ENCODE data around the gene HOXB8.

The HOXB8 gene

GRCh38 chr17:48570325-48571023 lies 44.6 kb downstream of the HOXB8 start:
- no peak for TF ChIP-seq POLR2AphosphoS5 (IDR thresholded peaks at IDR 0.05; ENCODE audit: low read depth, low read length)
- TF ChIP-seq PAX5 (IDR thresholded peaks at IDR 0.05; ENCODE audit: insufficient read depth, low read length, severe bottlenecking), result no peak
- TF ChIP-seq POU2F2 (IDR thresholded peaks at IDR 0.05; ENCODE audit: low read depth, low read length), result no peak
- no peak for TF ChIP-seq SPI1 (IDR thresholded peaks at IDR 0.05; ENCODE audit: low read depth, low read length)
- no peak for TF ChIP-seq POLR2A (IDR thresholded peaks at IDR 0.05; ENCODE audit: low read depth, low read length)
- TF ChIP-seq TAF1 (IDR thresholded peaks at IDR 0.05; ENCODE audit: low read depth, low read length), result no peak
- FAIRE-seq, result no peak
- no peak for DNase-seq (ENCODE audit: insufficient read length, low spot score)

GRCh38 chr17:48569674-48570324 lies 45.3 kb downstream of the HOXB8 start:
- TF ChIP-seq PAX5 (IDR thresholded peaks at IDR 0.05; ENCODE audit: insufficient read depth, low read length, severe bottlenecking) (no peak), POLR2AphosphoS5 (IDR thresholded peaks at IDR 0.05; ENCODE audit: low read depth, low read length) (no peak), POLR2A (IDR thresholded peaks at IDR 0.05; ENCODE audit: low read depth, low read length) (no peak), SPI1 (IDR thresholded peaks at IDR 0.05; ENCODE audit: low read depth, low read length) (no peak), TAF1 (IDR thresholded peaks at IDR 0.05; ENCODE audit: low read depth, low read length) (no peak), POU2F2 (IDR thresholded peaks at IDR 0.05; ENCODE audit: low read depth, low read length) (no peak)
- FAIRE-seq (no peak), DNase-seq (ENCODE audit: insufficient read length, low spot score) (no peak)

- FAIRE-seq, result peak; percentile 5
- no peak for TF ChIP-seq POLR2AphosphoS5 (IDR thresholded peaks at IDR 0.05; ENCODE audit: low read depth, low read length)
- TF ChIP-seq TAF1 (IDR thresholded peaks at IDR 0.05; ENCODE audit: low read depth, low read length), result no peak
- TF ChIP-seq PAX5 (IDR thresholded peaks at IDR 0.05; ENCODE audit: insufficient read depth, low read length, severe bottlenecking), result no peak
- no peak for TF ChIP-seq SPI1 (IDR thresholded peaks at IDR 0.05; ENCODE audit: low read depth, low read length)
- TF ChIP-seq POU2F2 (IDR thresholded peaks at IDR 0.05; ENCODE audit: low read depth, low read length), result no peak
- no peak for TF ChIP-seq POLR2A (IDR thresholded peaks at IDR 0.05; ENCODE audit: low read depth, low read length)
- no peak for DNase-seq (ENCODE audit: insufficient read length, low spot score)
Measured at GRCh38 chr17:48569240-48569582, 45.9 kb downstream of the HOXB8 start.

- FAIRE-seq (no peak), DNase-seq (ENCODE audit: insufficient read length, low spot score) (no peak)
- TF ChIP-seq SPI1 (IDR thresholded peaks at IDR 0.05; ENCODE audit: low read depth, low read length), result no peak
- no peak for TF ChIP-seq POU2F2 (IDR thresholded peaks at IDR 0.05; ENCODE audit: low read depth, low read length)
Measured at GRCh38 chr17:48568499-48569239, 46.4 kb downstream of the HOXB8 start.

- DNase-seq (ENCODE audit: insufficient read length, low spot score), result no peak
- no peak for TF ChIP-seq TAF1 (IDR thresholded peaks at IDR 0.05; ENCODE audit: low read depth, low read length)
- TF ChIP-seq POLR2AphosphoS5 (IDR thresholded peaks at IDR 0.05; ENCODE audit: low read depth, low read length), result no peak
- TF ChIP-seq POLR2A (IDR thresholded peaks at IDR 0.05; ENCODE audit: low read depth, low read length), result no peak
- no peak for TF ChIP-seq PAX5 (IDR thresholded peaks at IDR 0.05; ENCODE audit: insufficient read depth, low read length, severe bottlenecking)
- no peak for TF ChIP-seq SPI1 (IDR thresholded peaks at IDR 0.05; ENCODE audit: low read depth, low read length)
- TF ChIP-seq POU2F2 (IDR thresholded peaks at IDR 0.05; ENCODE audit: low read depth, low read length), result no peak
- no peak for FAIRE-seq
Measured at GRCh38 chr17:48567646-48568354, 47.3 kb downstream of the HOXB8 start.

GRCh38 chr17:48567209-48567608 lies 47.9 kb downstream of the HOXB8 start:
- FAIRE-seq (no peak), DNase-seq (ENCODE audit: insufficient read length, low spot score) (no peak)
- TF ChIP-seq POLR2AphosphoS5 (IDR thresholded peaks at IDR 0.05; ENCODE audit: low read depth, low read length) (no peak), POLR2A (IDR thresholded peaks at IDR 0.05; ENCODE audit: low read depth, low read length) (no peak), POU2F2 (IDR thresholded peaks at IDR 0.05; ENCODE audit: low read depth, low read length) (no peak), TAF1 (IDR thresholded peaks at IDR 0.05; ENCODE audit: low read depth, low read length) (no peak), PAX5 (IDR thresholded peaks at IDR 0.05; ENCODE audit: insufficient read depth, low read length, severe bottlenecking) (no peak), SPI1 (IDR thresholded peaks at IDR 0.05; ENCODE audit: low read depth, low read length) (no peak)

GRCh38 chr17:48566717-48567116 lies 48.4 kb downstream of the HOXB8 start:
- FAIRE-seq (no peak), DNase-seq (ENCODE audit: insufficient read length, low spot score) (no peak)
- no peak for TF ChIP-seq SPI1 (IDR thresholded peaks at IDR 0.05; ENCODE audit: low read depth, low read length)
- no peak for TF ChIP-seq POU2F2 (IDR thresholded peaks at IDR 0.05; ENCODE audit: low read depth, low read length)
- no peak for TF ChIP-seq PAX5 (IDR thresholded peaks at IDR 0.05; ENCODE audit: insufficient read depth, low read length, severe bottlenecking)
- no peak for TF ChIP-seq POLR2AphosphoS5 (IDR thresholded peaks at IDR 0.05; ENCODE audit: low read depth, low read length)
- no peak for TF ChIP-seq POLR2A (IDR thresholded peaks at IDR 0.05; ENCODE audit: low read depth, low read length)
- no peak for TF ChIP-seq TAF1 (IDR thresholded peaks at IDR 0.05; ENCODE audit: low read depth, low read length)

- no peak for TF ChIP-seq TAF1 (IDR thresholded peaks at IDR 0.05; ENCODE audit: low read depth, low read length)
- TF ChIP-seq SPI1 (IDR thresholded peaks at IDR 0.05; ENCODE audit: low read depth, low read length), result no peak
- no peak for TF ChIP-seq POU2F2 (IDR thresholded peaks at IDR 0.05; ENCODE audit: low read depth, low read length)
- no peak for TF ChIP-seq POLR2A (IDR thresholded peaks at IDR 0.05; ENCODE audit: low read depth, low read length)
- no peak for TF ChIP-seq POLR2AphosphoS5 (IDR thresholded peaks at IDR 0.05; ENCODE audit: low read depth, low read length)
- no peak for TF ChIP-seq PAX5 (IDR thresholded peaks at IDR 0.05; ENCODE audit: insufficient read depth, low read length, severe bottlenecking)
- no peak for DNase-seq (ENCODE audit: insufficient read length, low spot score)
- no peak for FAIRE-seq
Measured at GRCh38 chr17:48565925-48566710, 49.0 kb downstream of the HOXB8 start.
